Activated CD4-positive, alpha-beta T cell treated with anti-CD3 and anti-CD28 coated beads for 24 hours (primary cell): Measurements from ENCODE around the gene SOBP.

ENCODE experiments used
- DNase-seq, 2 donors: peaks; one replicate each; pipeline ENCODE4 v3.0.0-alpha.2; 2020; ENCODE audit warnings: low read depth in 2 of 2

SOBP gene

GRCh38 chr6:107637316-107638315 lies 147.7 kb downstream of the SOBP start:
- no peak for DNase-seq

DNA sequence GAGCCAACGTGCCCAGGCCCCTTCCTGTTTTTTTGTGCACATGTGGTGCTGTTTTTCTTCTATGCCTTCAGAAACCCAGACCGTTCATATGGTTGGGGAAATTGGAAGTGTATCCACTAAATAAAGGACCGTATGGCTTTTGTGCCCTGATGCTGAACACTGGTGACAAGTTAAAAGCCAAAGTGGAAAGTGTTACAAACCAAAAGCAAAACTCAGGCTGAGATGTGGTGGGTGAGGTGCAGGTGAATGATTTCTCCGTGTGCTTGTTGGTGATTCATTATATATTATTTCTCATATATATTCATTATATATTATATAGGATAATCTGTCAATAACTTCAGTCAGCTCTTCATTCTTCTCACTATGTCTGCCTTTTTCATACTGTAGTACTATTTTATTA lies 148.6 kb downstream of the SOBP start:
- DNase-seq = no peak

DNA sequence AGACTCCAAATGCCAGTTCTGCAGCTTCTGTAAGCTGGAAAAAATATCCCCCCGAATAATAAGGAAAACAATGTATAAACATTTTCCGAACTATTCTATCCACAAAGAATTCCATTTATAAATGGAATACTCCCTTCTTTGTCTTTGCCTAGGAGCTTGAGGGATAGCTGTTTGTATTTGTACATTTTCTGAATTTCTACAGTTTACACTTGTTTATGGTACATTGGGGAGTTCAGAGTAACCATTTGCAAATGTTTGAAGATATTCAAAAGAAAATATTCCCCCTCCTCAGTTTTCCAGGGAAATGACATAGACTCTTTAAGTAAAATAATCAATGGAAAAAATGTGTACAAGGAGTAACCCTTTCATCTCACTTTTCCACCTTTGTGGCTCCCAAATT lies 149.6 kb downstream of the SOBP start:
- no peak for DNase-seq

- no peak for DNase-seq
Observed at GRCh38 chr6:107641071-107641470, 151.2 kb downstream of the SOBP start.

GRCh38 chr6:107641500-107641941 lies 151.6 kb downstream of the SOBP start:
- DNase-seq = no peak

DNA sequence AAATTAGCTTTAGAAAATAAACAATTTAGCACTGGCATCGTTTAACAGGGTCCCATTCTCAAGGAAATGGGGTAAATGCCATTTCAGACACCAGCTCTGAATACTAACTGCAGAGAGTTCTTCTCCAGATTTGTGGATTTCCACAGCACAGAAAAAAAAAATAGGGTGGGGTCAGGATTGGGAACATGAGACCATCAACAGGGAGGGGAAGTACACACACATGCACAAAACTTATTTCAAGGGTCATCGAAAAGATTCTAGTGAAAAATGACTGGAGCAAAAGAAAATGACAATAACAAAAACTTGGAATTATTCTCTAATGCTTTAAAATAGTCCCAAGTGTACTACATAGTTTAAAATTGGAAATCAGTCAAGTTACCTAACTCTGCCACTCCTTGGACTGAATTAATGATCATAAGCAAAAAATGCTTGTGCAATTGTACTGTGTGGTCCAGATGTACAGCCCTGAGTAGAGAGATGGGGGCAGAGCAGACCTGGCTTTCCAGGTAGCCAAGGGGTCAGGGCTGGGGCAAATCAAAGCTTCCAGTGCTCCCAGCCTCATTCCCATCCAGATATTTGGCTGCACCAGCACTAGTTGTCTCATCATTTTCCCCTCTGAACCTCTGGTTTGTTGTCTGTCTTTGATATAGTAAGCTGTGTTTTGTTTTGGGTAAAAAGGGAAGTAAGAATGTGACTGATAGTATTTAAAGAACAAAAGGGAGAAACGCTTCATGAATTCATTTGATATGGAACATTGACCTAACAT lies 152.4 kb downstream of the SOBP start:
- DNase-seq = no peak

- DNase-seq = no peak
Observed at GRCh38 chr6:107642861-107643328, 153.0 kb downstream of the SOBP start.

- DNase-seq = no peak
Observed at GRCh38 chr6:107644513-107644912, 154.6 kb downstream of the SOBP start.

DNA sequence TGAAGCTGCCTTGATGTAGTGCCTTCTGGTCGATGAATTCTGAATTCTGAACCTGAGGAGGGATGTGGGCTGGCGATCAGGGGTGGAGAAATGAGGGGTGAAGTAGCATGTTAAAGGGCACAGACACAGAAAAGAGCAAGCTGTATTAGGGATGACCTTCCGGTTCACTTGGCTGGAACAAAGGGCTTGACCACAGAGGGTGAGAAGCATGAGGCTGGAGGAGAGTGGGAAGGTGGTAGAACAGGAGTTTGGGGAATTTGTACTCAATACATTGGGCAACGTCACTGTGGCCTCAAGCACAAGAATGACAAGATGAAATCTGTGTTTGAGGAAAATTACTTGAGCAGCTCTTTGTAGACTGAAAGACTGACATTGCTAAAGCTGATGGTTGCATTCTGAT lies 155.8 kb downstream of the SOBP start:
- DNase-seq = no peak

- DNase-seq = no peak
Observed at GRCh38 chr6:107646176-107646575, 156.3 kb downstream of the SOBP start.

- no peak for DNase-seq
Observed at GRCh38 chr6:107646776-107647438, 157.0 kb downstream of the SOBP start.

- no peak for DNase-seq
Observed at GRCh38 chr6:107647439-107647948, 157.6 kb downstream of the SOBP start.

- DNase-seq = no peak
Observed at GRCh38 chr6:107648983-107649382, 159.1 kb downstream of the SOBP start.

- no peak for DNase-seq
Observed at GRCh38 chr6:107652526-107653182, 162.7 kb downstream of the SOBP start.

- DNase-seq = no peak
Observed at GRCh38 chr6:107653183-107653580, 163.3 kb downstream of the SOBP start.

- no peak for DNase-seq
Observed at GRCh38 chr6:107653861-107654394, 164.0 kb downstream of the SOBP start.

- no peak for DNase-seq
Observed at GRCh38 chr6:107654764-107655163, 164.8 kb downstream of the SOBP start.

- DNase-seq = no peak
Observed at GRCh38 chr6:107655245-107655644, 165.3 kb downstream of the SOBP start.

DNA sequence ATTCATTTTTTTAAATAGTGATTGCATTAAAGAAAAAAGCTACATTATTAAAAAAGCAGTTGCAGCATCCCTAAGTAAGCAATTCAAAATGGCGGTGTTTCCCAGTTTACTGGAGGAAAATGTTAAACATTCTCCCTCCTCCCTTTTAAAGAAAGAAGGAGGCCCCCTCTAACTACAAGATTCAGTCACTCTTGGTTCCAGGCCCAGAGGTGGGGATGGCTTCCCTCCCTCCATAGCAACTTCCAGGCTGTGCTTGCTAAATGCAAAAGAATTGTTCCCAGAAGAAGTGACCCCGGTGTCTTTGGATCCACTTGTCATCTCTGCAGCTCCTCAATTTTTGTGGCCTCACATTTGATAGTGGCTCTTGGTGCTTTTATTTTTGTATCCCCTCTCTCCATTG lies 165.9 kb downstream of the SOBP start:
- DNase-seq = no peak

DNA sequence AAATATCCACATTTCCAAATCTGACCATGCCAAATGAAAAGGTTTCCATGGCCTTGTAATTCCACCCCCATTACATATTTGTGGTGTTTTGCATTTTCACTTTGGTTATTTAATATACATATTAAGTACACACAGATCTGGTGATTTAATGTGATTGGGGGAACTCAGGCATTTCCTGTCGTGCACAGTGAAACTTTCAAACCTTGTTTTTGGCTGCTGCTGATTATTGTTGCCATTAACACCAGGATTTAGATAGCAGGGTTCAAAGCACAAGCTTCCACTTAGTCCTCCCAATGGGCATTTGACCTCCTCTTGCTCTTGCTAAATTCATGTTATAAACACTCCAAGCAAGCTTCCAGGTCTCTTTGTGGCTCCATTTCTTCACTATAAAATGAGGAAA lies 166.5 kb downstream of the SOBP start:
- no peak for DNase-seq

GRCh38 chr6:107656883-107657282 lies 167.0 kb downstream of the SOBP start:
- DNase-seq = no peak
